ENCODE measurements around the gene NUP62.

GRCh38 chr19:49877879-49878743 lies 51.2 kb downstream of the NUP62 start:
- TF ChIP-seq CREB1 (CRISPR knock-in tag; IDR thresholded peaks at IDR 0.05; ENCODE audit: low read depth) (no peak), CTCF (conservative IDR thresholded peaks at IDR 0.05; ENCODE audit: low read depth in 2 of 2) (no peak), POLR2AphosphoS5 (IDR thresholded peaks at IDR 0.05; ENCODE audit: low read depth) (peak; percentile 70; the same call in 1 of the 2 replicates), REST (IDR thresholded peaks at IDR 0.05; ENCODE audit: unreplicated experiment) (no peak), EZH2phosphoT487 (IDR thresholded peaks at IDR 0.05; ENCODE audit: unreplicated experiment) (no peak), NANOG (IDR thresholded peaks at IDR 0.05; ENCODE audit: borderline replicate concordance) (no peak), STAT1 (IDR thresholded peaks at IDR 0.05; ENCODE audit: unreplicated experiment) (no peak), EZH2 (IDR thresholded peaks at IDR 0.05; ENCODE audit: low read depth, unreplicated experiment) (no peak), ZNF462 (CRISPR knock-in tag; IDR thresholded peaks at IDR 0.05) (no peak), ETS1 (IDR thresholded peaks at IDR 0.05) (no peak), ZNF114 (CRISPR knock-in tag; IDR thresholded peaks at IDR 0.05) (no peak), ZNF331 (CRISPR knock-in tag; IDR thresholded peaks at IDR 0.05; ENCODE audit: low read depth) (no peak)
